PC-3 (cell line): ENCODE data around the gene SELL. TPM values are rescaled to one million over a fixed set of nuclear protein-coding genes. Genes with fewer than 3 reads are reported as not detected.

Source experiments
- ATAC-seq: fragments of 200-7000 bp; cut with Tn5 transposase; 2 replicates; pipeline ENCODE4 v1.9.1; 2020; ENCODE audit warnings: mild to moderate bottlenecking, moderate library complexity
- BruUV-seq: library from RNA; stranded (reverse); fragments of 400-500 nt; replicated peaks from 2 replicates; lab custom pipeline; 2021; lab: Mats Ljungman, UMichigan
- CTCF ChIA-PET: fragments of 300-600 bp; sonication (Branson Sonifier 250); formaldehyde crosslinking; loops from one replicate; lab custom pipeline; 2022; ENCODE audit warnings: antibody characterized with exemption; lab: Charles Lee
- POLR2A ChIA-PET: fragments of 300-600 bp; sonication (Branson Sonifier 250); formaldehyde crosslinking; loops from one replicate; lab custom pipeline; 2022; ENCODE audit warnings: antibody characterized with exemption; ENCODE audit not compliant: unreplicated experiment; lab: Charles Lee
- DNase-seq: peaks from one replicate; pipeline ENCODE4 v3.0.0-alpha.2; 2015
- H2AFZ ChIP-seq: fragments of 300-600 bp; sonication (generic); 2 replicates; pipeline ENCODE4 v1.6.0; 2016; ENCODE audit warnings: antibody characterized with exemption, low read length
- H3F3A ChIP-seq: fragments of 300-600 bp; sonication (generic); one replicate; pipeline ENCODE4 v1.6.0; 2017; ENCODE audit warnings: antibody characterized with exemption, low read length, control low read depth, mild to moderate bottlenecking; ENCODE audit not compliant: unreplicated experiment
- H3K27ac ChIP-seq: fragments of 300-600 bp; sonication (generic); 2 replicates; pipeline ENCODE4 v1.5.1; 2016; ENCODE audit warnings: mild to moderate bottlenecking, low read length
- H3K27me3 ChIP-seq: fragments of 300-600 bp; sonication (generic); 2 replicates; pipeline ENCODE4 v1.6.1; 2016; ENCODE audit warnings: low read length, mixed read lengths
- H3K36me3 ChIP-seq: fragments of 300-600 bp; sonication (generic); 2 replicates; pipeline ENCODE4 v1.6.1; 2016; ENCODE audit warnings: low read depth, mixed run types, low read length, mixed read lengths
- H3K4me1 ChIP-seq: fragments of 300-600 bp; sonication (generic); 2 replicates; pipeline ENCODE4 v1.5.1; 2016; ENCODE audit warnings: low read length; ENCODE audit not compliant: insufficient read depth
- H3K4me2 ChIP-seq: fragments of 300-600 bp; sonication (generic); 2 replicates; pipeline ENCODE4 v1.6.0; 2016; ENCODE audit warnings: low read length
- H3K4me3 ChIP-seq: fragments of 300-600 bp; sonication (generic); 2 replicates; pipeline ENCODE4 v1.5.1; 2016; ENCODE audit warnings: mild to moderate bottlenecking, low read length, mixed read lengths
- H3K79me2 ChIP-seq: fragments of 300-600 bp; sonication (generic); 2 replicates; pipeline ENCODE4 v1.6.1; 2017; ENCODE audit warnings: low read length, mixed read lengths
- H3K9ac ChIP-seq: fragments of 300-600 bp; sonication (generic); 2 replicates; pipeline ENCODE4 v1.6.0; 2016; ENCODE audit warnings: mild to moderate bottlenecking, low read length
- H3K9me2 ChIP-seq: fragments of 300-600 bp; sonication (generic); replicated peaks from 2 replicates; pipeline ENCODE4 v1.6.1; 2016; ENCODE audit warnings: mixed run types, low read length, mixed read lengths
- H3K9me3 ChIP-seq: fragments of 300-600 bp; sonication (generic); 2 replicates; pipeline ENCODE4 v1.6.1; 2016; ENCODE audit warnings: low read length, mixed read lengths
- H4K20me1 ChIP-seq: fragments of 300-600 bp; sonication (generic); 2 replicates; pipeline ENCODE4 v1.6.1; 2016; ENCODE audit warnings: low read length, mixed read lengths
- EZH2 ChIP-seq: fragments of 300-600 bp; sonication (generic); IDR thresholded peaks from one replicate; pipeline ENCODE4 v1.6.1; 2017; ENCODE audit warnings: antibody characterized with exemption, mild to moderate bottlenecking, low read length; ENCODE audit not compliant: unreplicated experiment
- EZH2phosphoT487 ChIP-seq: fragments of 300-600 bp; sonication (generic); IDR thresholded peaks from 2 replicates; pipeline ENCODE4 v1.6.1; 2018; ENCODE audit warnings: mild to moderate bottlenecking, antibody characterized with exemption, low read length, borderline replicate concordance
- intact Hi-C: fragments of 100-400 bp; cut with micrococcal nuclease; formaldehyde crosslinking; loops from 2 replicates; pipeline ENCODE4 v1.9.0; 2023
- total RNA-seq: library from RNA; depleted of rRNA; stranded (reverse); fragments of >200 nt; gene quantifications from 2 replicates; pipeline ENCODE4 v1.2.3, GENCODE V29; 2014
- TF ChIP-seq, protein P1 (sequence below): fragments of 300-600 bp; sonication (generic); conservative IDR thresholded peaks from 2 replicates; pipeline ENCODE4 v1.5.1; 2017; ENCODE audit warnings: antibody characterized with exemption, low read depth, mild to moderate bottlenecking, low read length

Gene SELL
- total RNA-seq, 1 experiment from 2014 or later: 1.2 TPM

DNA sequence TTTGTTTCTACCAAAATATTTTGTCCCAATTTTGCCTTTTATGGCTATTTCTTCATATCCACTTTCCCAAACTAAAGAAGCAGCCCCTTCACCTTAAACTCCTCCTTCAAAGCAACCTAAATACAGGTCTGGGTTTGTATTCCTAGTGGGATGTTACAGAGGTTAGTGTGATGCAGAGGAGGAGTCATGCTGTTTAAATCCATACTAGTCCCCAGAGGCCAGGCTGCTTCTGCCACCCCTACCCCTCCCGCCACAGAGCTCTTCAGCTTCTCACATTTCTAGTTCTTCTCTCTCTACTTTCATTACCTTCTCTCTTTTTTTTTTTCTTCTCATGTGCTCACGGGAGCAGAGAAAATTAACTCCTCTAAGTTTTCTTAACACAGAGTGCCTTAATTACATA is 29.3 kb downstream of the SELL start:
- ChIA-PET CTCF (no interaction called here), POLR2A (no interaction called here)
- no TSS peak for BruUV-seq
- H4K20me1 ChIP-seq: no peaks in the 10 kb centered on the region
- H3K4me3 ChIP-seq: no peak overlapping the region
- intact Hi-C loops: no loop called here
- no peaks in the 10 kb centered on the region for H3K9me3 ChIP-seq
- H3K27ac ChIP-seq: no peak overlapping the region
- DNase-seq: no peak
- no peaks in the 10 kb centered on the region for H3K9me2 ChIP-seq
- H3K9ac ChIP-seq: no peak overlapping the region
- no peak overlapping the region for H3K4me2 ChIP-seq
- TF ChIP-seq, protein P1, sequence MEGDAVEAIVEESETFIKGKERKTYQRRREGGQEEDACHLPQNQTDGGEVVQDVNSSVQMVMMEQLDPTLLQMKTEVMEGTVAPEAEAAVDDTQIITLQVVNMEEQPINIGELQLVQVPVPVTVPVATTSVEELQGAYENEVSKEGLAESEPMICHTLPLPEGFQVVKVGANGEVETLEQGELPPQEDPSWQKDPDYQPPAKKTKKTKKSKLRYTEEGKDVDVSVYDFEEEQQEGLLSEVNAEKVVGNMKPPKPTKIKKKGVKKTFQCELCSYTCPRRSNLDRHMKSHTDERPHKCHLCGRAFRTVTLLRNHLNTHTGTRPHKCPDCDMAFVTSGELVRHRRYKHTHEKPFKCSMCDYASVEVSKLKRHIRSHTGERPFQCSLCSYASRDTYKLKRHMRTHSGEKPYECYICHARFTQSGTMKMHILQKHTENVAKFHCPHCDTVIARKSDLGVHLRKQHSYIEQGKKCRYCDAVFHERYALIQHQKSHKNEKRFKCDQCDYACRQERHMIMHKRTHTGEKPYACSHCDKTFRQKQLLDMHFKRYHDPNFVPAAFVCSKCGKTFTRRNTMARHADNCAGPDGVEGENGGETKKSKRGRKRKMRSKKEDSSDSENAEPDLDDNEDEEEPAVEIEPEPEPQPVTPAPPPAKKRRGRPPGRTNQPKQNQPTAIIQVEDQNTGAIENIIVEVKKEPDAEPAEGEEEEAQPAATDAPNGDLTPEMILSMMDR: no peak
- TF ChIP-seq EZH2phosphoT487: no peak
- TF ChIP-seq EZH2: no peak
- ATAC-seq: no peak
- H2AFZ ChIP-seq: no peak overlapping the region
- H3K27me3 ChIP-seq: no peaks in the 10 kb centered on the region
- H3K36me3 ChIP-seq: no peaks in the 10 kb centered on the region
- no peaks in the 10 kb centered on the region for H3K79me2 ChIP-seq
- no peaks in the 10 kb centered on the region for H3F3A ChIP-seq
- H3K4me1 ChIP-seq: peaks cover 4% of the 10 kb centered on the region; the same call in 1 of the 2 replicates

GRCh38 chr1:169681140-169681539 is 30.3 kb downstream of the SELL start:
- no peak overlapping the region for H3K27ac ChIP-seq
- H3K79me2 ChIP-seq: no peaks in the 10 kb centered on the region
- ATAC-seq (no peak), DNase-seq (no peak)
- no TSS peak for BruUV-seq
- peaks cover 12% of the 10 kb centered on the region for H3K4me1 ChIP-seq
- intact Hi-C loops: no loop called here
- H3K4me2 ChIP-seq: no peak overlapping the region
- no peaks in the 10 kb centered on the region for H4K20me1 ChIP-seq
- H3K9me2 ChIP-seq: no peaks in the 10 kb centered on the region
- no peak overlapping the region for H3K4me3 ChIP-seq
- no peaks in the 10 kb centered on the region for H3K9me3 ChIP-seq
- no peaks in the 10 kb centered on the region for H3F3A ChIP-seq
- H2AFZ ChIP-seq: no peak overlapping the region
- H3K9ac ChIP-seq: no peak overlapping the region
- ChIA-PET POLR2A (no interaction called here), CTCF (no interaction called here)
- no peaks in the 10 kb centered on the region for H3K36me3 ChIP-seq
- no peak for TF ChIP-seq EZH2phosphoT487
- TF ChIP-seq, protein P1: no peak
- TF ChIP-seq EZH2: no peak
- H3K27me3 ChIP-seq: no peaks in the 10 kb centered on the region

DNA sequence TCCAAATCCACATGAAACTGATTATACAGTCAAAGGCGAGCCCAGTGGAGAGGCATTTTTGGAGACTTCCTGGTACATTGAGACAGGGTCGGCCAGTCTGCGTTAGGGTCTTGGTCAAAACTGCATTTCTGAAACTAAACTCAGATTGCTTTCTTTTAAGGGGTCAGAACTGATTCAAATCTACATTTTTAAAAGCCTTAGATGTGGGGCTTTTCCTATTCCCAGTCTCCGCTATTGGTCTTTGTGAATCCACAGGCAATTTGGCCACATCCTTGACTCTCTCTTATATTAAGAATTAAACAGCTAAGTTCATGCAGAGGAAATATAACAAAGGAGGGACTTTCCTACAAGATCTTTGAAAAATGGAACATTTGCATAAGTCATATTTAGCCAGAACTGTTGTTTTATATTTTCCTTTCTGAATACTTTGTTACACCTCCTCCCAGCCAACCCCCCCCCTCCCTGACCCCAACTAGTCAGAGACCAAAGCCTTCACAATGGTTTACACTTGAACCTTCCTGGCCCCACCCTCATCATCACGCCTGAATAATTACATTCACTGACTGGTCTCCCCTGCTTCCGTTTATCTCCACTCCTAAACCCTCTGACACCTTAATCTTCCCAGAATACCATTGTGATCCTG is 30.9 kb downstream of the SELL start:
- Histone ChIP-seq H2AFZ (no peak overlapping the region), H3K79me2 (no peaks in the 10 kb centered on the region), H3K4me3 (no peak overlapping the region), H3K4me1 (peaks cover 16% of the 10 kb centered on the region), H4K20me1 (no peaks in the 10 kb centered on the region), H3K9me3 (no peaks in the 10 kb centered on the region), H3F3A (peaks cover 3% of the 10 kb centered on the region), H3K27me3 (no peaks in the 10 kb centered on the region), H3K27ac (no peak overlapping the region), H3K4me2 (no peak overlapping the region), H3K9me2 (no peaks in the 10 kb centered on the region), H3K9ac (no peak overlapping the region), H3K36me3 (no peaks in the 10 kb centered on the region)
- ATAC-seq (no peak), DNase-seq (no peak)
- TF ChIP-seq EZH2phosphoT487 (no peak), EZH2 (no peak)
- TF ChIP-seq, protein P1: no peak
- intact Hi-C loops: no loop called here
- POLR2A ChIA-PET: no interaction called here
- CTCF ChIA-PET: no interaction called here
- no TSS peak for BruUV-seq
